GM18502 (cell line): ENCODE data around the gene RTP4.

Experiments
- ATAC-seq: cut with Tn5 transposase; IDR thresholded peaks from one replicate; pipeline ENCODE4 v1.9.1; 2021; ENCODE audit warnings: mild to moderate bottlenecking; ENCODE audit not compliant: unreplicated experiment, poor library complexity

RTP4 gene

GRCh38 chr3:187368251-187369088 is at the start of gene RTP4:
Gene RTP4 (plus strand): TSS chr3:187368385. CDS start chr3:187368442, 57 bp downstream.
- peak; percentile 95 for ATAC-seq

- ATAC-seq: no peak
Measured at GRCh38 chr3:187318819-187319616, 49.2 kb upstream of the RTP4 start.

GRCh38 chr3:187319699-187320302 is 48.4 kb upstream of the RTP4 start:
- ATAC-seq: no peak

GRCh38 chr3:187321766-187322165 is 46.4 kb upstream of the RTP4 start:
- no peak for ATAC-seq

GRCh38 chr3:187322291-187322690 is 45.9 kb upstream of the RTP4 start:
- no peak for ATAC-seq

- ATAC-seq: no peak
Measured at GRCh38 chr3:187323091-187323490, 45.1 kb upstream of the RTP4 start.

- ATAC-seq: no peak
Measured at GRCh38 chr3:187325632-187326031, 42.6 kb upstream of the RTP4 start.

- ATAC-seq: no peak
Measured at GRCh38 chr3:187327845-187328244, 40.3 kb upstream of the RTP4 start.

- ATAC-seq: no peak
Measured at GRCh38 chr3:187328691-187329090, 39.5 kb upstream of the RTP4 start.

GRCh38 chr3:187334904-187335303 is 33.3 kb upstream of the RTP4 start:
- no peak for ATAC-seq

GRCh38 chr3:187336322-187336721 is 31.9 kb upstream of the RTP4 start:
- ATAC-seq: no peak

GRCh38 chr3:187340578-187340977 is 27.6 kb upstream of the RTP4 start:
- ATAC-seq: no peak

- no peak for ATAC-seq
Measured at GRCh38 chr3:187342255-187342654, 25.9 kb upstream of the RTP4 start.

GRCh38 chr3:187343670-187344069 is 24.5 kb upstream of the RTP4 start:
- ATAC-seq: no peak

- ATAC-seq: no peak
Measured at GRCh38 chr3:187352581-187353575, 15.3 kb upstream of the RTP4 start.

GRCh38 chr3:187358068-187358467 is 10.1 kb upstream of the RTP4 start:
- no peak for ATAC-seq

GRCh38 chr3:187359798-187360486 is 8.2 kb upstream of the RTP4 start:
- no peak for ATAC-seq

- no peak for ATAC-seq
Measured at GRCh38 chr3:187360596-187360995, 7.6 kb upstream of the RTP4 start.

GRCh38 chr3:187361835-187362234 is 6.3 kb upstream of the RTP4 start:
- peak; percentile 80 for ATAC-seq
